GM23338 (cell line): ENCODE measurements around the gene SLC23A2. TPM values are rescaled to one million over a fixed set of nuclear protein-coding genes. Genes with fewer than 3 reads are reported as not detected.

ENCODE experiments used
- ATAC-seq: fragments of 200-7000 bp; cut with Tn5 transposase; 3 replicates; pipeline ENCODE4 v1.9.1; 2020
- DNase-seq: peaks from one replicate; pipeline ENCODE4 v3.0.0-alpha.2; 2015; ENCODE audit warnings: low spot score
- H2AFZ ChIP-seq: fragments of 200-600 bp; sonication (generic); 2 replicates; pipeline ENCODE4 v1.8.0; 2016; ENCODE audit warnings: antibody characterized with exemption, mild to moderate bottlenecking, moderate library complexity
- H3F3A ChIP-seq: fragments of 200-600 bp; sonication (generic); replicated peaks from 2 replicates; pipeline ENCODE4 v1.8.0; 2017; ENCODE audit warnings: antibody characterized with exemption, mixed run types, low read depth
- H3K27ac ChIP-seq: fragments of 200-600 bp; sonication (generic); 2 replicates; pipeline ENCODE4 v1.6.1; 2016; ENCODE audit warnings: low read depth
- H3K27me3 ChIP-seq: fragments of 200-600 bp; sonication (generic); 2 replicates; pipeline ENCODE4 v1.8.0; 2016; ENCODE audit warnings: mild to moderate bottlenecking, mixed run types, moderate library complexity; ENCODE audit not compliant: insufficient read depth
- H3K36me3 ChIP-seq: fragments of 200-600 bp; sonication (generic); 2 replicates; pipeline ENCODE4 v1.8.0; 2016; ENCODE audit warnings: mild to moderate bottlenecking; ENCODE audit not compliant: insufficient read depth
- H3K4me1 ChIP-seq: fragments of 200-600 bp; sonication (generic); 2 replicates; pipeline ENCODE4 v1.8.0; 2016; ENCODE audit warnings: mild to moderate bottlenecking, moderate library complexity; ENCODE audit not compliant: insufficient read depth
- H3K4me2 ChIP-seq: fragments of 200-600 bp; sonication (generic); 2 replicates; pipeline ENCODE4 v1.7.1; 2017; ENCODE audit warnings: mixed run types
- H3K4me3 ChIP-seq: fragments of 200-600 bp; sonication (generic); 2 replicates; pipeline ENCODE4 v1.6.1; 2016; ENCODE audit warnings: mixed run types
- H3K79me2 ChIP-seq: fragments of 200-600 bp; sonication (generic); replicated peaks from 2 replicates; pipeline ENCODE4 v1.8.0; 2017; ENCODE audit warnings: mild to moderate bottlenecking; ENCODE audit not compliant: insufficient read depth
- H3K9me2 ChIP-seq: fragments of 200-600 bp; sonication (generic); 2 replicates; pipeline ENCODE4 v1.8.0; 2017; ENCODE audit not compliant: insufficient read depth
- H4K20me1 ChIP-seq: fragments of 200-600 bp; sonication (generic); replicated peaks from 2 replicates; pipeline ENCODE4 v1.8.0; 2017; ENCODE audit warnings: mild to moderate bottlenecking; ENCODE audit not compliant: insufficient read depth
- H3K27ac Mint-ChIP-seq: 2 replicates; pipeline ENCODE4 v1.8.0; 2020; ENCODE audit warnings: inconsistent platforms, mild to moderate bottlenecking, moderate library complexity, mixed read lengths
- H3K27me3 Mint-ChIP-seq: 3 replicates; pipeline ENCODE4 v1.8.0; 2022; ENCODE audit warnings: low read depth, mild to moderate bottlenecking, moderate library complexity, mixed read lengths, inconsistent platforms; ENCODE audit not compliant: insufficient read depth, poor library complexity
- H3K36me3 Mint-ChIP-seq: 3 replicates; pipeline ENCODE4 v1.8.0; 2021; ENCODE audit warnings: low read depth, mild to moderate bottlenecking, inconsistent platforms, moderate library complexity, mixed read lengths
- H3K4me1 Mint-ChIP-seq: 3 replicates; pipeline ENCODE4 v1.8.0; 2020; ENCODE audit warnings: mild to moderate bottlenecking, inconsistent platforms, mixed read lengths
- H3K4me3 Mint-ChIP-seq: 3 replicates; pipeline ENCODE4 v1.8.0; 2021; ENCODE audit warnings: moderate library complexity, mild to moderate bottlenecking, inconsistent platforms, mixed read lengths
- H3K9me3 Mint-ChIP-seq: 3 replicates; pipeline ENCODE4 v1.8.0; 2020; ENCODE audit warnings: moderate library complexity, mild to moderate bottlenecking, inconsistent platforms, mixed read lengths
- CREB1 ChIP-seq: fragments of 250-450 bp; sonication (Bioruptor Pico); IDR thresholded peaks from 2 replicates; pipeline ENCODE4 v1.5.0; 2020; ENCODE audit warnings: low read depth, mild to moderate bottlenecking, moderate library complexity
- CTCF ChIP-seq, 2 experiments: fragments of 200-600 bp in 1 of 2; sonication (generic) in 1 of 2; conservative IDR thresholded peaks; 2 replicates each; pipeline versions ENCODE4 v1.5.1 to v1.6.1; 2016 to 2017; ENCODE audit warnings: antibody characterized with exemption in 2 of 2, low read depth in 2 of 2, mild to moderate bottlenecking in 2 of 2, moderate library complexity in 1 of 2
- ETS1 ChIP-seq: IDR thresholded peaks from 2 replicates; pipeline ENCODE4 v1.6.1; 2016; ENCODE audit warnings: antibody characterized with exemption
- EZH2 ChIP-seq: fragments of 200-600 bp; sonication (generic); IDR thresholded peaks from one replicate; pipeline ENCODE4 v1.8.0; 2017; ENCODE audit warnings: antibody characterized with exemption, mild to moderate bottlenecking, low read depth; ENCODE audit not compliant: unreplicated experiment
- EZH2phosphoT487 ChIP-seq: fragments of 200-600 bp; sonication (generic); IDR thresholded peaks from one replicate; pipeline ENCODE4 v1.8.1; 2018; ENCODE audit warnings: antibody characterized with exemption; ENCODE audit not compliant: unreplicated experiment
- JUNB ChIP-seq: IDR thresholded peaks from one replicate; pipeline ENCODE4 v1.6.1; 2016; ENCODE audit warnings: antibody characterized with exemption; ENCODE audit not compliant: unreplicated experiment
- NANOG ChIP-seq: IDR thresholded peaks from 2 replicates; pipeline ENCODE4 v1.6.1; 2016; ENCODE audit warnings: antibody characterized with exemption, borderline replicate concordance
- POLR2AphosphoS5 ChIP-seq: IDR thresholded peaks from 2 replicates; pipeline ENCODE4 v1.6.1; 2016; ENCODE audit warnings: antibody characterized with exemption, low read depth
- STAT1 ChIP-seq: IDR thresholded peaks from one replicate; pipeline ENCODE4 v1.6.1; 2016; ENCODE audit warnings: antibody characterized with exemption; ENCODE audit not compliant: unreplicated experiment
- ZNF114 ChIP-seq: fragments of 250-450 bp; sonication (Bioruptor Pico); IDR thresholded peaks from 2 replicates; pipeline ENCODE4 v1.5.0; 2020; ENCODE audit warnings: mild to moderate bottlenecking, moderate library complexity
- ZNF331 ChIP-seq: fragments of 250-450 bp; sonication (Bioruptor Pico); IDR thresholded peaks from 2 replicates; pipeline ENCODE4 v1.5.0; 2020; ENCODE audit warnings: low read depth, mild to moderate bottlenecking, moderate library complexity
- polyA plus RNA-seq: library from polyadenylated mRNA; unstranded; fragments of >200 nt; fragmentation: Nextera tagmentation; extraction: Ambion mirVana; gene quantifications from 2 replicates; pipeline ENCODE4 v1.2.1, GENCODE V29; 2016
- total RNA-seq: library from RNA; depleted of rRNA; stranded (reverse); fragments of >200 nt; shearing (Covaris generic); gene quantifications from 2 replicates; pipeline ENCODE4 v1.2.3, GENCODE V29; 2014
- TF ChIP-seq, protein P1 (sequence below): IDR thresholded peaks from one replicate; pipeline ENCODE4 v1.6.1; 2018; ENCODE audit warnings: antibody characterized with exemption; ENCODE audit not compliant: unreplicated experiment
- TF ChIP-seq, protein P2 (sequence below): fragments of 250-450 bp; sonication (Bioruptor Pico); IDR thresholded peaks from 2 replicates; pipeline ENCODE4 v1.5.0; 2020; ENCODE audit warnings: mild to moderate bottlenecking, moderate library complexity

SLC23A2 gene
- total and polyA plus RNA-seq, 2 experiments from 2014 or later, result 4.4 to 20.2 TPM

- Histone ChIP-seq H3K27me3 (no peaks in the 10 kb centered on the region), H3K4me3 (no peak overlapping the region), H3K79me2 (no peaks in the 10 kb centered on the region), H3K4me1 (peaks cover 4% of the 10 kb centered on the region; the same call in 1 of the 2 replicates), H3K9me2 (no peaks in the 10 kb centered on the region), H3K36me3 (0 out of 2 replicates have a peak, but pooled peaks cover 2% of the 10 kb centered on the region), H2AFZ (no peak overlapping the region), H3K27ac (no peak overlapping the region), H4K20me1 (no peaks in the 10 kb centered on the region), H3F3A (no peaks in the 10 kb centered on the region), H3K4me2 (no peak overlapping the region)
- no peak for DNase-seq
- no peaks in the 10 kb centered on the region for H3K27me3 Mint-ChIP-seq
- no peaks in the 10 kb centered on the region for H3K9me3 Mint-ChIP-seq
- ATAC-seq, result no peak
- H3K4me3 Mint-ChIP-seq, result no peak overlapping the region
- TF ChIP-seq, protein P1, sequence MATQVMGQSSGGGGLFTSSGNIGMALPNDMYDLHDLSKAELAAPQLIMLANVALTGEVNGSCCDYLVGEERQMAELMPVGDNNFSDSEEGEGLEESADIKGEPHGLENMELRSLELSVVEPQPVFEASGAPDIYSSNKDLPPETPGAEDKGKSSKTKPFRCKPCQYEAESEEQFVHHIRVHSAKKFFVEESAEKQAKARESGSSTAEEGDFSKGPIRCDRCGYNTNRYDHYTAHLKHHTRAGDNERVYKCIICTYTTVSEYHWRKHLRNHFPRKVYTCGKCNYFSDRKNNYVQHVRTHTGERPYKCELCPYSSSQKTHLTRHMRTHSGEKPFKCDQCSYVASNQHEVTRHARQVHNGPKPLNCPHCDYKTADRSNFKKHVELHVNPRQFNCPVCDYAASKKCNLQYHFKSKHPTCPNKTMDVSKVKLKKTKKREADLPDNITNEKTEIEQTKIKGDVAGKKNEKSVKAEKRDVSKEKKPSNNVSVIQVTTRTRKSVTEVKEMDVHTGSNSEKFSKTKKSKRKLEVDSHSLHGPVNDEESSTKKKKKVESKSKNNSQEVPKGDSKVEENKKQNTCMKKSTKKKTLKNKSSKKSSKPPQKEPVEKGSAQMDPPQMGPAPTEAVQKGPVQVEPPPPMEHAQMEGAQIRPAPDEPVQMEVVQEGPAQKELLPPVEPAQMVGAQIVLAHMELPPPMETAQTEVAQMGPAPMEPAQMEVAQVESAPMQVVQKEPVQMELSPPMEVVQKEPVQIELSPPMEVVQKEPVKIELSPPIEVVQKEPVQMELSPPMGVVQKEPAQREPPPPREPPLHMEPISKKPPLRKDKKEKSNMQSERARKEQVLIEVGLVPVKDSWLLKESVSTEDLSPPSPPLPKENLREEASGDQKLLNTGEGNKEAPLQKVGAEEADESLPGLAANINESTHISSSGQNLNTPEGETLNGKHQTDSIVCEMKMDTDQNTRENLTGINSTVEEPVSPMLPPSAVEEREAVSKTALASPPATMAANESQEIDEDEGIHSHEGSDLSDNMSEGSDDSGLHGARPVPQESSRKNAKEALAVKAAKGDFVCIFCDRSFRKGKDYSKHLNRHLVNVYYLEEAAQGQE, result no peak
- TF ChIP-seq ZNF331 (CRISPR knock-in tag) (no peak), ETS1 (no peak), STAT1 (no peak), EZH2phosphoT487 (no peak), POLR2AphosphoS5 (no peak), JUNB (no peak), CTCF (conservative IDR thresholded peaks at IDR 0.05; ENCODE audit: low read depth in 2 of 2) (no peak), CREB1 (CRISPR knock-in tag) (no peak), EZH2 (no peak), NANOG (no peak), ZNF114 (CRISPR knock-in tag) (no peak)
- TF ChIP-seq, protein P2, sequence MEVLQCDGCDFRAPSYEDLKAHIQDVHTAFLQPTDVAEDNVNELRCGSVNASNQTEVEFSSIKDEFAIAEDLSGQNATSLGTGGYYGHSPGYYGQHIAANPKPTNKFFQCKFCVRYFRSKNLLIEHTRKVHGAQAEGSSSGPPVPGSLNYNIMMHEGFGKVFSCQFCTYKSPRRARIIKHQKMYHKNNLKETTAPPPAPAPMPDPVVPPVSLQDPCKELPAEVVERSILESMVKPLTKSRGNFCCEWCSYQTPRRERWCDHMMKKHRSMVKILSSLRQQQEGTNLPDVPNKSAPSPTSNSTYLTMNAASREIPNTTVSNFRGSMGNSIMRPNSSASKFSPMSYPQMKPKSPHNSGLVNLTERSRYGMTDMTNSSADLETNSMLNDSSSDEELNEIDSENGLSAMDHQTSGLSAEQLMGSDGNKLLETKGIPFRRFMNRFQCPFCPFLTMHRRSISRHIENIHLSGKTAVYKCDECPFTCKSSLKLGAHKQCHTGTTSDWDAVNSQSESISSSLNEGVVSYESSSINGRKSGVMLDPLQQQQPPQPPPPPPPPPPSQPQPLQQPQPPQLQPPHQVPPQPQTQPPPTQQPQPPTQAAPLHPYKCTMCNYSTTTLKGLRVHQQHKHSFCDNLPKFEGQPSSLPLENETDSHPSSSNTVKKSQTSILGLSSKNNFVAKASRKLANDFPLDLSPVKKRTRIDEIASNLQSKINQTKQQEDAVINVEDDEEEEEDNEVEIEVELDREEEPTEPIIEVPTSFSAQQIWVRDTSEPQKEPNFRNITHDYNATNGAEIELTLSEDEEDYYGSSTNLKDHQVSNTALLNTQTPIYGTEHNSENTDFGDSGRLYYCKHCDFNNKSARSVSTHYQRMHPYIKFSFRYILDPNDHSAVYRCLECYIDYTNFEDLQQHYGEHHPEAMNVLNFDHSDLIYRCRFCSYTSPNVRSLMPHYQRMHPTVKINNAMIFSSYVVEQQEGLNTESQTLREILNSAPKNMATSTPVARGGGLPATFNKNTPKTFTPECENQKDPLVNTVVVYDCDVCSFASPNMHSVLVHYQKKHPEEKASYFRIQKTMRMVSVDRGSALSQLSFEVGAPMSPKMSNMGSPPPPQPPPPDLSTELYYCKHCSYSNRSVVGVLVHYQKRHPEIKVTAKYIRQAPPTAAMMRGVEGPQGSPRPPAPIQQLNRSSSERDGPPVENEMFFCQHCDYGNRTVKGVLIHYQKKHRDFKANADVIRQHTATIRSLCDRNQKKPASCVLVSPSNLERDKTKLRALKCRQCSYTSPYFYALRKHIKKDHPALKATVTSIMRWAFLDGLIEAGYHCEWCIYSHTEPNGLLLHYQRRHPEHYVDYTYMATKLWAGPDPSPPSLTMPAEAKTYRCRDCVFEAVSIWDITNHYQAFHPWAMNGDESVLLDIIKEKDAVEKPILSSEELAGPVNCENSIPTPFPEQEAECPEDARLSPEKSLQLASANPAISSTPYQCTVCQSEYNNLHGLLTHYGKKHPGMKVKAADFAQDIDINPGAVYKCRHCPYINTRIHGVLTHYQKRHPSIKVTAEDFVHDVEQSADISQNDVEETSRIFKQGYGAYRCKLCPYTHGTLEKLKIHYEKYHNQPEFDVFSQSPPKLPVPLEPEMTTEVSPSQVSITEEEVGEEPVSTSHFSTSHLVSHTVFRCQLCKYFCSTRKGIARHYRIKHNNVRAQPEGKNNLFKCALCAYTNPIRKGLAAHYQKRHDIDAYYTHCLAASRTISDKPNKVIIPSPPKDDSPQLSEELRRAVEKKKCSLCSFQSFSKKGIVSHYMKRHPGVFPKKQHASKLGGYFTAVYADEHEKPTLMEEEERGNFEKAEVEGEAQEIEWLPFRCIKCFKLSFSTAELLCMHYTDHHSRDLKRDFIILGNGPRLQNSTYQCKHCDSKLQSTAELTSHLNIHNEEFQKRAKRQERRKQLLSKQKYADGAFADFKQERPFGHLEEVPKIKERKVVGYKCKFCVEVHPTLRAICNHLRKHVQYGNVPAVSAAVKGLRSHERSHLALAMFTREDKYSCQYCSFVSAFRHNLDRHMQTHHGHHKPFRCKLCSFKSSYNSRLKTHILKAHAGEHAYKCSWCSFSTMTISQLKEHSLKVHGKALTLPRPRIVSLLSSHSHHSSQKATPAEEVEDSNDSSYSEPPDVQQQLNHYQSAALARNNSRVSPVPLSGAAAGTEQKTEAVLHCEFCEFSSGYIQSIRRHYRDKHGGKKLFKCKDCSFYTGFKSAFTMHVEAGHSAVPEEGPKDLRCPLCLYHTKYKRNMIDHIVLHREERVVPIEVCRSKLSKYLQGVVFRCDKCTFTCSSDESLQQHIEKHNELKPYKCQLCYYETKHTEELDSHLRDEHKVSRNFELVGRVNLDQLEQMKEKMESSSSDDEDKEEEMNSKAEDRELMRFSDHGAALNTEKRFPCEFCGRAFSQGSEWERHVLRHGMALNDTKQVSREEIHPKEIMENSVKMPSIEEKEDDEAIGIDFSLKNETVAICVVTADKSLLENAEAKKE (CRISPR knock-in tag), result no peak
- no peaks in the 10 kb centered on the region for H3K36me3 Mint-ChIP-seq
- peaks cover 16% of the 10 kb centered on the region for H3K4me1 Mint-ChIP-seq
- H3K27ac Mint-ChIP-seq, result no peak overlapping the region
Observed at GRCh38 chr20:4926531-4927156, 74.7 kb downstream of the SLC23A2 start.
